ENCODE measurements around the gene WNT7B.

WNT7B gene

DNA sequence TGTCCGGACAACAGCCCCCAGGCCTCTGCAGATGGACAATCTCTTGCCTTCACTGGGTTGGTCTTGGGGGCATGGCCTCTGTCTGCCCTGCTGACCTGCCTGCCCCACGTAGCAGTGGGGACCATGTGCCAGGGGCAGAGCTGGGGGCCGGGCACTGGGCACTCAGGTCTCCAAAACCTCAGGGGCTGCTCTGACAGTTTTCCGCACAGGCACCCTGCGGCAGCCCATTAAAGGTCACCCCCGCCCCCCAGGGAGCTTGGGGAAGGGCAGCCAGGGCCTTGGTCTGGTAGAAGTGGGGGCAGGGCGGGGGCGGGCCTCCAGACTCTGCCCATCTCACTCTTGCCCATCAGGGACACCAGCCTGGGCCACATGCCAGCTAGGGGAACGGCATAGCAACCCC is 49.9 kb downstream of the WNT7B start:
- no peak for DNase-seq (ENCODE audit: low read depth)

DNA sequence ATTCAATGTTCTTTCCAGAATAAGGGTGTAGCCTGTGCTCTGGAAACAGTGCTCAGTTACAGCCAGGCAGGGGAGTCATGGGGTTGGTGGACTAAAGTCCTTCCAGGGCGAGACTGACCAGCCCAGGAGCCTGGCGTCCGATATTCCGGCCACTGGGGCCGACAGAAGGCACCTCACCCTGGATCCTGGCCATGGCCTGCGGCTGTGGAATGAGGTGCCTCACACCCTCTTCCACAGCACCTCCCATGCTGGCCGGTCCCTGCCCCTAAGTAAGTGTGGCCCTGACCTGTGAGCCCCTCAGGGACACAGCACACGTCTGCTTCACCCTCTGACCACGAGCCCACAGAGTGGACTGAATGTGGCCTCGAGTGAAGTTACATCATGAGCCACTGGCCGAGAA is 50.5 kb downstream of the WNT7B start:
- no peak for DNase-seq (ENCODE audit: low read depth)

DNA sequence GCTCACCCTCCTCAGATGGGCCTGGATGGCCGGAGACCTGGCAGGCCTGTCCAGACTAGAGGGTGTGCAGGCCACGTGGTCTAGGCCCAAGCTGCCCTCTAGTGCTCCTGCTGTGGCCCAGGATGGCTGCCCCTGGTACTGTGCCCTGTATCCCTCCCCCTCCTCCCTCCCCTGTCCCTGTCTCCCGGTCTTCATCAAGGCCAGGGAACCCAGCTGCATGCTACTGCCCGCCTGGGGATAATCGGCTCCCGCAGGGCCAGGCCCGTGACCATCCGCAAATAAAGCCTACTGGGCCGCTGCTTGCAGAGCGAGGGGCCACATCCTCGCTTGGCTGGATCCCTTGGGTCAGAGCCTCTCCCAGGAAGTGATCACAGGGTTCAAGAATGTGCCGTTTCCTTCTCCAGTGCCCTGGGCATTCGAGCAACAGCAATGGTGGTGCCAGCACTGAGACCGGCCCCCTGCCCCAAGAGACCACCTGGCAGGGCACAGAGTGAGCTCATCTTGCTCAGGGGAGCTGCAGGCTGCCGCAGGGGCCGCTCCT is 51.1 kb downstream of the WNT7B start:
- no peak for DNase-seq (ENCODE audit: low read depth)

DNA sequence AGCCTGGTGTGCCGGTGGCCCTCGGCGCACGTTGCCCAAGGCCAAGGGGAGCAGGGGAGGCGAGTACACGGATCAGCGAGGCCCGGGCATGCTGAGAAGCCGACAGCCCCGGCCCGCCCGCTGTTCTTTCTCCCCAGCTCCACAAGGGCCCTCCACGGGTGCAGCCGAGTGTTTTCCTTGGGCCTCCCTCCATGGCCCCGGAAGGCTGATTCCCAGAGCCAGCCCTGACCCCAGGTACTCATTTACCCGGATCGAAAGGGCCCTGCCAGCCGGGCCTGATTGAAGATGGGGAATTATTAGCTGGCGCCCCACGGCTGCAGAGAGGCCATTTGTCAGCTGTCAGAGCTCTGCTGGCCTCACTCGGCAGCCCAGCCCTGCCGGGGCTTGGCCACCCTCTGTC is 53.1 kb downstream of the WNT7B start:
- DNase-seq (ENCODE audit: low read depth) = no peak

DNA sequence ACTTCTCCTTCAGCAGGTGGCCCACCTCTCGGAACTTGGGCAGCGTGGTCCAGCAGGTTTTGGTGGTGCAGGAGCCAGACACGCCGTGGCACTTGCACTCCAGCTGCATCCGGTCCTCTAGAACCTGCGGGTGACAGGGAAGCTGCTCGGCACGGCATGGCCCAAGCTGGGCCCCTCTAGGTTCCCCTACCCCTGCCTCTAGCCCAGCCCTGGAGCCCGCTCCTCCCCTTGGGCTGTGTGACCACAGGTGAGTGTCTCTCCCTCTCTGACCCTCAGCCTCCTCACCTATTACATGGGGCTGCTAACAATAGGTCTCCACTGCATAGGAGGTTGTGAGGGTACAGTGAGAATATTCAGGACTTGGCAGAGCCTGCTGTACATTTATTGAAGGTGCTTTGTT is 53.8 kb downstream of the WNT7B start:
- no peak for DNase-seq (ENCODE audit: low read depth)

DNA sequence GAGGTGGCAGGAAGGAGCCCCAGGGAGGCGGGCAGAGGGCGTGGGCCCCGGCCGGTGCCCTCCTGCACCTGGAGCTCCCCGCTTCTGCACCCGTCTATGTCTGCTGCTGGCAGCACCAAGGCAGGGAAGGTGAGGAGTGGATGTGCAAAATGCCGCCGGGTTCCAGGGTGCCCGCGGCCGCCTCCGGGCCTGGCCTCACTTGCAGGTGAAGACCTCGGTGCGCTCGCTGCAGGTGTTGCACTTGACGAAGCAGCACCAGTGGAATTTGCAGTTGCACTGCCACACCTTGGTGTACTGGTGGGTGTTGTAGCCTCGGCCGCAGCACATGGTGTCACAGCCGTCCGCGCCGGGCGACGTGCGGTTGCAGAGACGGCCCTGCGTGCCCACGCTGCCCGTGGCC is 54.3 kb downstream of the WNT7B start:
- DNase-seq (ENCODE audit: low read depth) = no peak

DNA sequence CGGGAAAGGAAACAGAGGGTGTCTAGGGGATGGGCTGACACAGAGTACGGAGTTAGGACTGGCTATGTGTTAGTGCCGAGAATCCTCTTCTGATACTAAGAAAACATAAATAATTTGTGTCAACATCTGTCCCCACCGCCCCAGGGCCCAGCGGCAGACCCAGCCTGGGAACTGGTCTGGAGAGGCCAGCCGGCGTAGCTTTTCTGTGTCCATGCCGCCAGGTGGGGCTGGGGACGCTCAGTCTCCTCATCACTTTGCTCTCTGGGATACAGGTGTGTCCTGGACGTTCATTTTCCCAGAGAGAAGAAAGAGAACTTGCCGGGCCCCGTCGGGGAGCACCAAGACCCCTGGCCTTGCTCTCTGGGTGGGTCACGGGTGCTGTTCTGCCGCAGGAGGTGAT is 54.7 kb downstream of the WNT7B start:
- no peak for DNase-seq (ENCODE audit: low read depth)

DNA sequence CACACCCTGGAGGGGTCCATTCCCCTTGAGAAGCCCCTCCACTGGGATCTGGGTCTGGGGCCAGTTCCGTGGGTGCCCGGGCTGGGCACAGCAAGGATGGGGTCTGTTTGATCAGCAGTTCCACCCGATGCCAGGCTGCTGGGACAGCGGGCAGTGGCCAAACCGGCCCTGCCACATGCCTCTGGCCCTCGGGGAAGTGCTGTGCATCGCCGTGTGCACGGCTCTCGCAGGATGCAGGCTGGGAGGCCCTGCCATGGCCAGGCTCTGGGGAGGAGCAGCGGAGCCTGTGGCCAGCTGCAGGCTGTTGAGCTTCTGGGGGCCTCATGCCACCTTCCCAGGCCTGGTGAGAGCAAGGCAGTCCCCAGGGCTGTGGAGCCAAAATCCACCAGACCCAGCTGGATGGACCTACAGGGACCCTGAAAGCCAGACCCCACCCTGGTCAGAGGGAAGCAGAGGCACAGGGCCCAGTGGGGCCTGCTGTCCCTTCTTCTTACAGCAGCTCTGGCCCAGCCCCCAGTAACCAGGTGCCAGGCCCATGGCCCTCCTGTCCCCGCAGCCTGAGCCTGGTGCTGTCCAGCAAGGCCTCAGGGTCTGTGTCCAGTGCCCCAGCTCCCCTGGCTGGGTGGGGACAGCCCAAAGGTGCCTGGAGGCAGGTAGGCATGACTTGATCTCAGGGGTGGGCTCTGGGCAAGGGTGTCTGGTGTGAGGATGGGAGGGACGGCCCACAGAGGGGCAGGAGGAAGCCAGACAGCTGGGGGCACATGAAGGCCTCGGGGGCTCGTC is 57.3 kb downstream of the WNT7B start:
- no peak for DNase-seq (ENCODE audit: low read depth)

DNA sequence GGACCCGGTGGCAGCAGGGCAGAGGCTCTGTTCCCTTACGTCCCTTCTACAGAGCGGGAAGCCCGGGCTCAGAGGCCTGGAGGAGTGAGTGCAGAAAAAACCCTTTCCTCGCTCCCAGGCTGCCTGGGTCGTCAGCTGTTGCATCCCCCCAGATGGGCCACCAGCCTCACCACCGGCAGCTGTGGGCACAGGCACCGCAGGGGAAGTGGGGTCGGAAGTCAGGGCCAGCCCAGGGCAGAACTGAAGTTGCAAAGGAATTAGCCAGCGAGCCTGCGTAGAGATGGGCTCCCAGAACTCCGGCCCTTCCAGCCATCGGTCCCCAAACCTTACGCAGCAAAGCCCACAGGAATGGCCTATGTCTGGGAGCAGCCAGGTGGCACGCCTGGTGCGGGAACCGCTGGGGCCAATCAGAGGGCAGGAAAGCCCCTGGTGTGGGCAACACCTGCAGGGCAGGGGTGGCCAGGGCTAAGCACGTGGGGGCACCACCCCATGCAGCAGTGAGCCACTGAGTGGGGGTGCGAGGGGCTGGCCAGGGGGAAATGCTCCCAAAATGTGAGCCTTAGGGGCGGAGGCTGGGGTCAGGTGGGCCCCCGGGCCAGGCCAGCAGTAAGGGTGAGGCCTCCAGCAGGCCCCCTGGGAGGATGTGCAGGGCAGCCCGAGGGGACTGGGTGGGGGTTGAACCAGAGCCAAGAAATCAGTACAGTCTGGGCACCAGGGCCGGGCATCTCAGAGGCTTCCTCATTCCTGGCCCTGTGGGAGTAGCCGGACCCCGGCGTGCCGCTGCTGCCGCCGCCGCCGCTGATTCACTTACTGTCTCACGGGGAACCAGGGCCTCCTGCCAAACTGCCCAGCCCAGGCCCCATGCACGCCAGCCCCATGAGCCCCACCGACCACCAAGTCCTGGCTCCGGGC is 58.2 kb downstream of the WNT7B start:
- no peak for DNase-seq (ENCODE audit: low read depth)

DNA sequence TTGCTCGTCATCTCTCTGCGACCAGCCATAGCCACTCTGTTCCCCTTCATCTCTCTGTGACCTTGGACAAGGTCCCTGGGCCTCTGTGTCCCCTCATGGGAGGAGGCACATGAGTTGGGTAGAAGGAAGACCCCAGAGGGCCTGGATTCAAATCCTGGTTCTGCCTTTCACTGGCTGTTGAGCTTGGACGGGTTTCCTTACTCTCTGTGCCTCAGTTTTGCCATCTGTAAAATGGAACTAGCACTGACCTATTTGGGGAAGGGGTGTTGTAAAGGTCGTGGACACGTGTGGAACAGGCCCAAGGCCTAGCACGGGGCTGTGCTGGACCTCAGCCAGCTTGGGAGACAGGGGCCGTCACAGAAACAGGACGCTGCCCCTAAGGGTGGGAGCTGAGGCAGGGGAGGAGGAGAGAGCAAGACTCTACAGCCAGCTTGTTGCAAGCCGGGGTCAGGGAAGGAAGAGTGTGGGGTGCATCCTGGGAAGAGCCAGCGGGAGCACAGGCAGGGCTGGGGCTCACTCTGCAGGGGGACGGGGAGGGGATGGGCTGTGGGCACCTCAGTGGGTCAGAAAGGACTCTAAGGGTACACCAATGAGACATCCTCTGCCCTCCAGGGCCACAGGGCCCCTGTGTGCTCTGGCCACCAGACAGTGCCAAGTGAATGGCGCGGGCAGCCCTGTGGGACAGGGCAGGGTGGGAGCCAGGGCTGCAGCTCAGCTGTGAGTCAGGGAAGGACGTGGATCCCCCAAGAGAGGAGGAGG is 59.1 kb downstream of the WNT7B start:
- no peak for DNase-seq (ENCODE audit: low read depth)

DNA sequence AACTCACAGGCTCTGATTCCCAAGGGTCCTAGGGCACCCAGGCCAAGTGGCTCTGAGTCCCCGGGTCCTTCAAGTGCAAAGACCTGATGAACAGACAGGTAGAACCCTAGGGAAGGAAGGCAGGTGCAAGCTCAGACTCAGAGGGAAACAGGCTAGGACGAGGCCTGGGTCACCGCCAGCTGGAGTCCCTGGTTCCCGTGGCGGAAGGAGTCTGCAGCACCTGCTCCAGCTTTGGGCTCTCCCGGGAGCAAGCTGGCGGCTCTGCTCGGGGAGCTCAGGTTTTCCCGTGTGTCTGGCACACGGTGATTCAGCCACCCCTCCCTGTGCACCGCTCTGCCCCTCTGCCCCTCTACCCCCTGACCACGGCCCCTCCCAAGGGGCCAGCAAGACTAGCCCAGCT is 59.8 kb downstream of the WNT7B start:
- DNase-seq (ENCODE audit: low read depth) = no peak

DNA sequence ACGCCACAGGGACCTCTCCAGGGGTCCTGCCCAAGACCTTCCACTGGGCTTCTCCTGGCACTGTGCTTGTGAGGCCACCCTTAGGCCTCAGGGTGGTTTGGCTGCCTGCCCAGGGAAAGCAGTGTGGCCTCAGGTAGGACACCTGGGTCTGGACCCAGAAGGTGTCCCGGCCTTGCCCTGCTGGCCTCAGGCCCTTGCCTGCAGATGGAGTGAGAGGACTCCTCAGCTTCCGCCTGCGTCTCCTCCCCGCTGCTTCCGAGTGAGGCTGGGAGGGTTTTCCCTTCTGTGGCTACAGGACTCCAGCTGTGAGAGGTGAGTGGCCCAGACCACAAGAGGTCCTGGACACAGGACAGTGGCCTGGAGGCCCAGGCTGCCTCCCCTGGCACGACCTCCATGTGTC is 60.4 kb downstream of the WNT7B start:
- DNase-seq (ENCODE audit: low read depth) = no peak

DNA sequence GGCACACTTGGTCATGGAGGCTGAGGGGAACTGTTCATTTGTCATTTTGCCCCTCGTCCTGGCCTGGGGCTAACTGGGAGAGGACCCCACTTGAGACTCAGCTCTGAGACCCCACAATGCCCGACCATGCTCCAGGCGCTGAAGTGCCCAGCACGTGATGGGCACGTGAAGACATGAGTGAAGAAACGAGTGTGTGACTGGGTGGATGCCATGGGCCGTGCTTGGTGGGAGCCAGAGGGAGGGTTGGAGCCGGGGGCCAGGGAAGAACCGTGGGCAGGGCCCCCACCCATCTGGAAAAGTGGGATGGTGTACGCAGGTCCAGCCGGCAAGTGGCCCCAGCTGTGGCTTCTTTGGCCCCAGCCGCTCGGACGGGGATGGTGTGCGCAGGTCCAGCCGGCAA is 61.1 kb downstream of the WNT7B start:
- no peak for DNase-seq (ENCODE audit: low read depth)

DNA sequence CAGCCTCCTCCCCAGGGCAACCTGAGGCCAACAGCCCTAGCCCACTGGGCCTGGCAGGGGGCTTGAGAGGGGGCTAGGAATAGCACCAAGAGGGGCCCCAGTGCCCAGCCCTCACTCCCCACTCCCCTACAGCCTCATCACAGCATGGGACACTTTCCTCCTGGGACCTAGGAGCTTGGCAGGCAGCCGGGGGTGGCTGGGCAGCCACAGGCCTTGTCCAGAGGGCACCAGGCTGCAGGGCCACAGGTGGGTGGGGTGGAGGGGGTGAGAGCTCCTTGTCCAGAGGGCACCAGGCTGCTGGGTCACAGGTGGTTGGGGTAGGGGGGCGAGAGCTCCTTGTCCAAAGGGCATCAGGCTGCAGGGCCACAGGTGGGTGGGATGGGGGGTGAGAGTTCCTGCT is 61.8 kb downstream of the WNT7B start:
- DNase-seq (ENCODE audit: low read depth) = no peak

DNA sequence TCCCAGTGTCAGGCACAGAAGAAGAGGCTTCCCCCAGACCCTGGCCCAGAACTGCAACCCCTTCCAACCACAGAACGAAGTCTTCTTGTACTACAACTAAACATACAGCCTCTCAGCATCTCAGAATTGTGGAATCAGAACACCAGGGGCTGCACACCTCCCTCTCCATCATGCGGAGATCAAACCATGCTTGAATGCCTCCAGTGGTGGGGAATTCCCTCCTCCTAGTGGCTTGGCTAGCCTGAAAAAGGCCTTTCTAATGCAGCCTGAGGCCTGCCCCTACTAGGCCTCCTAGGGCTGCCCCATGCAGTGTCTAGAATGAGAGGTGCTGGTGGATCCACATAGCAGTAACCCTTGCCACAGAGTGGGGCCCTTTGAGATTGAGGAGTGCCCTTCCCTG is 62.7 kb downstream of the WNT7B start:
- DNase-seq (ENCODE audit: low read depth) = no peak

DNA sequence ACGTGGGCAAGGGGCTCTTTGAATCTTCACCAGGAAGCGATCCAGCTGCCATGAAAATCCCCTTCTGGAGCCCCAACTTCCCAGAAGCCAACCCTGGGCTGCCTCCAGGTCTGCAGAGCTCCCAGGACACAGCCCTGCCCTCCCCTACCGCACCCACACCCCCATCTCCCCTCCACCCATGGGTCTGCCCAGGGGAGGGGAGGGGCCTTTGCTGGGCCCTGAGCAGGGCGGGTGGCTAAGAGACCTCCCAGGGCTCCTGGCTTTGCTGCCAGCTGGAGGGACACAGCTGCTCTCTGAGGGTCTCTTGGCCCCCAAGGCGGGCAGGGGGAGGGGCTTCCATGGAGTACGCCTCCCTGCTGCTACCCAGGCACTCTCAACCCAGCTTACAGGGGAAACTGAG is 64.1 kb downstream of the WNT7B start:
- no peak for DNase-seq (ENCODE audit: low read depth)

DNA sequence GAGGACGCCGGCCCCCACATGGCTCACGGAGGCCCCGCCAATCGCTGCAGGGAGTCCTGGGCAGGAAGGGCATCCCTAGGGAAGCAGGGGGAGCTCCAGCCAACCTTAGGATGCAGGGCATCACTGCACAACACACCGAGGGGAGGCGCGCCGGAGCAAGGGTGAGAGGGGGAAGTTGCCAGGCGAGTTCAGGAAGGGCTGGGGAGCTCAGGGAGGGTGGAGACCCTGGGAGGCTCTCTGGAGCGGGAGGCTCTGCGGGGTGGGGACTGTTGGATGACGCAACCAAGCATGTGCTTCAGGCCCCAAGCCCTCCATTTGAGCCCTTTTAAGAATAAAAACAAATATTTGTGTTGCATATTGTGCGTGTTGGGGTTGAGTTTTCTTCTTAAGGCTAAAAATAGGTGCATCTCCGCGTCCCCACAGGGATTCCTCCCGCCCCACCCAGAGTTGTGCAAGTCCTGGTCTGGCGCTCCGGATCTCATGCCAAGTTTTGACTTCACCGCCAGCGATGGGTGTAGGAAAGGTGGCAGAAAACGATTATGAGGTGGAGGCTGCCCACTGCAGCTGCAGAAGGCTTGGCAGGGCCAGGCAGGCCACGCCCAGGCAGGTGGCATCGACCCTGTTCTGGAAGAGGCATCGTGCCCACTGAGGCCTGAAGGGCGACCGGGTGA is 65.2 kb downstream of the WNT7B start:
- peak; percentile 25 for DNase-seq (ENCODE audit: low read depth)

DNA sequence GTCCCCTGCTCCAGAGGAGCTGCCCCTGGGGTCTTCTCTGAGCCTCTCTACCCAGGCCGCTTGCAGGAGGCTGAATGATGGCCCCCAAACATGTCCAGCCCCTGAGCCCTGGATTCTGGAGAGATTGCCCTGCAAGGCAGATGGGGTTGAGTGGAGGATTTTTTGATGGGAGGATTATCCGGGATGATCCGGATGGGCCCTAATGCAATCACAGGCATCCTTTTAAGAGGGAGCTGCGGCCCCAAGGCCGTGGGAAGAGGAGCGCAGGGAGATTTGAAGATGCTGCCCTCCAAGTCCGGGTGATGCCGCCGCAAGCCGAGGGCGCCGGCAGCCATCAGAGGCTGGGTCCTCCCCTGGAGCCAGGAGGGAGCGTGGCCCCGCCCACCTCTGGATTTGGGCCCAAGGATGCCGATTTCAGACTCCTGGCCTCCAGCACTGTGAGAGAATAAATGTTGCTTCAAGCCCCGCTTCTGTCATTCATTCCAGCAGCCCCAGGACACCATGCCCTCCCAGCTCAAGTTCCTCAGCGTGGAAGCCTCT is 66.0 kb downstream of the WNT7B start:
- no peak for DNase-seq (ENCODE audit: low read depth)

DNA sequence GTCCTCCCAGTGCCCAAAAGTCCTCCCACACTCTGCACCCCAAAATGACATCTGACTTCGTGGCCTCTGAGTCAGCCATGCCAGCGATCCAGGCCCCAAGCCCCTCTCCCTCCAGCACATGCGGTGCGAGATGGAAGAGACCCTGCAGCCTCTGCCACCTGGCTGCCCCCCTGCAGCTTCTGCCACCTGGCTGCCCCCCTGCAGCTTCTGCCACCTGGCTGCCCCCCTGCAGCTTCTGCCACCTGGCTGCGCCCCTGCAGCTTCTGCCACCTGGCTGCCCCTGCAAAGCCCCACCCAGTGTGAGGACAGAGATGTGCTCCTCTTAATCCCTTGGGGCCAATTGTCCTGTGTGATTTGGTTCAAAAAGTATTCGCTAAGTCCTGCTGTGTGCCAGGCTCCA is 68.0 kb downstream of the WNT7B start:
- no peak for DNase-seq (ENCODE audit: low read depth)

DNA sequence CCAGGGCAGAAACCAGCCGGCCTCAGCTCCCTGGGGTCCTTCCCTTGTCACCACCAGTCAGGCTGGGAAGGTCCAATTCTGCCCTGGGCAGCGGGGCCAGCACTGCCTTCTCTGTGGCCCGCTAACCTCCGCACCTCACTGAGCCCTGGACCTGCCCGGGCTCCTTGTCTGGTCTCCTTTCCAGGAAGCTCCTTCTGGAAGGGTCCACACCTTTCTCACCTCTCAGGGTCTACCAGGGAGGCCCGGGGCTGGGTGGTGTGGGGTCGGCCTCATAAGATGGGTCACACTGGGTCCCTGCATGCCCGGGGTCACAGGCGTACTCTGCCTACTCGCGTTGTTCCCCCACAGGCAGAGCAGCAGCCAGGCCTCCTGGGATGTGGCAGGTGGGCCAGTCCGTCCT is 69.0 kb downstream of the WNT7B start:
- no peak for DNase-seq (ENCODE audit: low read depth)

DNA sequence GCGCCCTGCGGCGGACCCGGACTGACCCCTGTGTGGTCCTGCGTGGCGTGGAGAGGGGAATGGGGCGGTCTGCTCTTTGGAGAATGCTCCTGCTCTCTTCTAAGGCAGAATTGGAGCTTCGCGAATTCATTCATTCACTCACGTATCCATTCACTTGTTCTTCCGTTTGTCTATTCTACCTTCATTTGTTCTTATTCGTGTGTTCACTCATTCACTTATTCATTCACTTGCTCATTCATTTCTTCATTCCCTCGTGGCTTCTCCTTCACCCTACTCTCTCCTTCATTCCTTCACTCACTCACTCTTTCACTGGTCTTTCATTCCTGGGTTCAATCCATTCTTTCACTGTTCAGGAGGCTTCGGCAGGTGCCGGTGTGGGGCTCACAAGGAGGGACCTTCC is 69.6 kb downstream of the WNT7B start:
- DNase-seq (ENCODE audit: low read depth) = no peak

DNA sequence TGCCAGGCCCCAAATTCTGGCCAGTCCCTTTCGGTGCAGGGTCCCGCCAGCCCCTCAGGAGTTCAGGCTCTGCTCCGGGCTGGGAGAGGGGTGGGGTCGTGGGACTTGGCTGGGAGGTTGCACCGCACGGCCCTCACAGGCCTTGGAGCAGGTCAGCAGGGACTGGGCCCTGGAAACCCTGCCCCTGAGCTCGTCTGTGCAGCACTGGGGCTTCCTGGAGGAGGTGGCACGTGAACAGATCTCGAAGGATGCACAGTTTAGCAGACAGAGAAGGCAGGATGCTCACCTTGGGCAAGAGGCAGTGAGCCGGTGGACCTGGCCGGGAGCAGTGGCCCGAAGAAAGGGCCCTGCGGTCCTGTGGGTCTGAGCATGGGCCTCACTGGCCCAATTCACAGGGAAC is 70.0 kb downstream of the WNT7B start:
- no peak for DNase-seq (ENCODE audit: low read depth)

Data from GM04504 (cell line).